NCI-H187 (cell line): ENCODE measurements around the gene MBOAT2.

Experiments used
- DNase-seq, 2 experiments: peaks; one replicate each; lab custom pipeline; 2025; lab: John Stamatoyannopoulos, UW

The MBOAT2 gene

GRCh38 chr2:8821276-8822217 is 181.9 kb downstream of the MBOAT2 start:
- DNase-seq, result no peak

- DNase-seq, result no peak
Observed at GRCh38 chr2:8819948-8820347, 183.5 kb downstream of the MBOAT2 start.

GRCh38 chr2:8819194-8819593 is 184.3 kb downstream of the MBOAT2 start:
- DNase-seq, result no peak

GRCh38 chr2:8817221-8817620 is 186.3 kb downstream of the MBOAT2 start:
- DNase-seq, result no peak

GRCh38 chr2:8806885-8807704 is 196.4 kb downstream of the MBOAT2 start:
- no peak for DNase-seq

- no peak for DNase-seq
Observed at GRCh38 chr2:8805278-8806210, 197.9 kb downstream of the MBOAT2 start.

- no peak for DNase-seq
Observed at GRCh38 chr2:8803658-8804379, 199.7 kb downstream of the MBOAT2 start.

GRCh38 chr2:8802741-8803140 is 200.7 kb downstream of the MBOAT2 start:
- no peak for DNase-seq
